CD4-positive, alpha-beta T cell treated with Interleukin-10 for 1 hour (primary cell): ENCODE measurements around the gene SNED1.

Experiments used
- DNase-seq: peaks from one replicate; pipeline ENCODE4 v3.0.0-alpha.2; 2020

SNED1 gene

DNA sequence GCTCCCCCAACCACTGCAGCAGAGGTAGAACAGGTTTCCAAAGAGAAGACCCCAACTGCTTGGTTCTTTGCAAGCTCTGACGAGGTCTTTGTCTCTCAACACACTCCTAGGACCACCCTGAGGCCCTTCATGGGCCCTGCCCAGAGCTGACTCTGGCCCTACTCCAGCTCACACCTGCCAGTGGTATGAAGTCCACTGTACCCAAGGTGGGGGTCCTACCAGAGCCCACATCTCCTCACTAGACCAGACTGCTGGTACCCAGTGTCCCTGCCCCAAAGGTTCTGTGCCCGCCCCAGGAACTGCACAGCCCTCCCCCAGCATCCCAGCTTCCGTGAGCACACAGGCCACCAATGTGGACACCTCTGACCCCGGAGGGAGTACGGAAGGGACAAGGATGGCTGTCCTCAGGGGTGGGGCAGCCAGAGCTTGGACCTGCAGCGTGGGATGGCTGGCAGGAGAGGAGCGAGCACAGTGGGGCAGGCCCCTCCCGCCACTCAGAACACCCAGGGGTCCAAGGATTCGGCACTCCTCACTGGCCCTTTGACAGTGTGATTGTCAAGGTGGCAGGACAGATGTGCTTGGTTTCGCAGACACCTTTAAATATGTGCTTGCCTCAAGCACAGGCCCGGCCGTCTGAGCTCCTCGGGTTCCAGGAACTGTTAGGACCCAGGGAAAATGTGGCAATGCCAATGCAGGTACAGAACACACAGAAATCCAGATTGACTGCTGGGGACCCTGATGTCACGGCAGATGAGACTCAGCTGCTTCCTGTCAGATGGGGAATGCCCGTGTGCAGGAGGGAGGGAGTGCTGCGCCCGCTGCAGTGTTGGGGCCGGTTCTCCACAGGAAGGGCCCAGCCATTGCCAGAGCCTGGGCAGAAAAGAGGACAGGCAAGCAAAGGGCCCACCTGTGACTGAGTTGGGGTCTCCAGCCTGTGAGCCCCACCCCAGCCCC, 52.5 kb downstream of the SNED1 start:
- no peak for DNase-seq

DNA sequence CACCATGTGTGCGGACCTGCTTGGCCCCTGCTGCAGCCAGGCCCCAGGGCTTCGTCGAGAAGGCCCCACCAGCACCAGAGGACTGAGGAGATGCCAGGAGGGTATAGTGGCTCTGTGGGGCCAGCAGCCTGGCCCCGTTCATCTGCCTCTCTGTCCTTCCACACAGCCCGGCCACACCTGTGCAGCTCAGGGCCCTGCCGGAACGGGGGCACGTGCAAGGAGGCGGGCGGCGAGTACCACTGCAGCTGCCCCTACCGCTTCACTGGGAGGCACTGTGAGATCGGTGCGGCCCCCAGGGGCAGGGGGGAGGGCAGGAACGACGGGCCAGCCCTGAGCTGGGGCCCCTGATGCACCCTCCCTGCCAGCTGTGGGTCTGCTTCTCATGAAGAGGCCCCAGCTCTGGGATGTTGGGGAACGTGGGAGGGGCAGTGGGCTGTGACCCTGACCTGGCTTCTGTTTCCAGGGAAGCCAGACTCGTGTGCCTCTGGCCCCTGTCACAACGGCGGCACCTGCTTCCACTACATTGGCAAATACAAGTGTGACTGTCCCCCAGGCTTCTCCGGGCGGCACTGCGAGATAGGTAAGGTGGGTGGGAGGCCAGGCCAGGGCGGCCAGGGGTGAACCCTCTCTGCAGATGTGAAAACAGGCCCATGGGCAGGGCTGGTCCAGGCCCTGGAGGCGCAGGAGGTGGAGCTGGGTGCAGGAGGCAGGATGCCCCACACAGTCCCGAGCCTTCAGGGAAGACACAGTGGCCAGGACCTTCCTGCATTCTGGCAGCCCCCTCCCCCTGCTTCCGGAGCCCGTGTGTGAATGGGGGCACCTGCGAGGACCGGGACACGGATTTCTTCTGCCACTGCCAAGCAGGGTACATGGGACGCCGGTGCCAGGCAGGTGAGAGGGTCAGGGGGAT, 53.4 kb downstream of the SNED1 start:
- no peak for DNase-seq

DNA sequence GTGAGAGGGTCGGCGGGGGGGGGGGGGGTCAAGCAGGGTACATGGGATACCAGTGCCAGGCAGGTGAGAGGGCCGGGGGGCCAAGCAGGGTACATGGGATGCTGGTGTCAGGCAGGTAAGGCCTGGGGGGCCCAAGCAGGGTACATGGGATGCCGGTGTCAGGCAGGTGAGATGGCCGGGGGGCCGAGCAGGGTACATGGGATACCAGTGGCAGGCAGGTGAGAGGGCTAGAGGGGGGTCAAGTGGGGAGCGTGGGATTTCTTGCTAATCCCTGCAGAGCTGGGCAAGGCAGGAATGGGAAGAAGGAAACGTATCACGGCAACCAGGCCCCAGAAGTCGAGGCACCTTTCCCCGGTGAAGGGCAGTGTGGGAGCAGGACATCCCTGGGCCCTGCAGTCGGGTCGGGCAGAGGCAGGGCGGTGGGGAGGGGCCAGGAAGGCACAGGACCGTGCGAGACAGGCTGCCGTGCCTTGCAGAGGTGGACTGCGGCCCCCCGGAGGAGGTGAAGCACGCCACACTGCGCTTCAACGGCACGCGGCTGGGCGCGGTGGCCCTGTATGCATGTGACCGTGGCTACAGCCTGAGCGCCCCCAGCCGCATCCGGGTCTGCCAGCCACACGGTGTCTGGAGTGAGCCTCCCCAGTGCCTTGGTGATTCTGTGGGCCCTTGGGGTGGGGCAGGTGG, 54.4 kb downstream of the SNED1 start:
- no peak for DNase-seq

DNA sequence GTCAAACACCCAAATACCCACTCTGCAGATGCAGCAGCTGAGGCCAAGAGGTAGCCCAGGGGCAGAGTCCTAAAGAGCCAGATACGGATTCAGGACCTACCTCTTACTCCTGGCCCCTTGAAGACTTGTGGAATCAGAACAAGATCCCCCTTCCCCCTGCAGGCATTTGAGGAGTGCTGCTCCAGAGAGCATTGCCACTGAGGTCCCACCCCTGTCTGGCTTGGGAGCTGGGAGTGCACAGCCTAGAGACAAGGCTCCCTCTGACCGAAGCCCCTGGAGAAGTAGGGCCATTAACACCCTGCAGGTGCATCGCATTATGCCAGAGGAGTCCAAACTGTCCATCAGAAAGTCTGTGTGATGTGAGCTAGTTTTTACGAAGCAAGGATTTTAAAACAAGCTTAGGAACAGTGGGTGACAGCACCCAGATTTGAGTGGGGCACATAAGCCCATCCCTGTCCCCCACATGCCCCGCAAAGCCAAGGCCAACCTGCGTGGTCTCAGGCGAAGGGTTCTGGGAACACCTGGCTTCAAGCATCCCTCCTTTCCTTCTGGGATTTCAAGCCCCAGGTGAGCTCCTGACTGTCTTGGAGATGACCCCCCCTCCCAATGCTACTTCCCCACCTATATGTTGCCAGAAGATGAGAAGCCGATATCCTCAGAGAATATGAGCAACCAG, 55.3 kb downstream of the SNED1 start:
- no peak for DNase-seq

DNA sequence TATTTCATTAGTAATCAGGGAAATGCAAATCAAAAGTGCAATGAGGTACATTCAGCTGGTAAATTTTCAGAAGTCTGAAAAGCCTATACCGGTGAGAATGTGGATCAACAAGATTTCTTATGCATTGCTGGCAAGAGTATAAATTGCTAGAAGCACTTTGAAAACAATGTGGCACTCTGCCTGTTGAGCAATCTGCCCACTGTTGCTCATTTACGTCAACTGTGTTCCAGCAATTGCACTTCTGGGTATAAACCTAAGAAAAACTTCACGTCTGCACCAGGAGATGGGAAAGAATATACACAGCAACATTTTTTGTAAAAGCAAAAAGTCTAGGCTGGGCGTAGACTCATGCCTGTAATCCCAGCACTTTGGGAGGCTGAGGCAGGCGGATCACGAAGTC, 62.9 kb downstream of the SNED1 start:
- no peak for DNase-seq

DNA sequence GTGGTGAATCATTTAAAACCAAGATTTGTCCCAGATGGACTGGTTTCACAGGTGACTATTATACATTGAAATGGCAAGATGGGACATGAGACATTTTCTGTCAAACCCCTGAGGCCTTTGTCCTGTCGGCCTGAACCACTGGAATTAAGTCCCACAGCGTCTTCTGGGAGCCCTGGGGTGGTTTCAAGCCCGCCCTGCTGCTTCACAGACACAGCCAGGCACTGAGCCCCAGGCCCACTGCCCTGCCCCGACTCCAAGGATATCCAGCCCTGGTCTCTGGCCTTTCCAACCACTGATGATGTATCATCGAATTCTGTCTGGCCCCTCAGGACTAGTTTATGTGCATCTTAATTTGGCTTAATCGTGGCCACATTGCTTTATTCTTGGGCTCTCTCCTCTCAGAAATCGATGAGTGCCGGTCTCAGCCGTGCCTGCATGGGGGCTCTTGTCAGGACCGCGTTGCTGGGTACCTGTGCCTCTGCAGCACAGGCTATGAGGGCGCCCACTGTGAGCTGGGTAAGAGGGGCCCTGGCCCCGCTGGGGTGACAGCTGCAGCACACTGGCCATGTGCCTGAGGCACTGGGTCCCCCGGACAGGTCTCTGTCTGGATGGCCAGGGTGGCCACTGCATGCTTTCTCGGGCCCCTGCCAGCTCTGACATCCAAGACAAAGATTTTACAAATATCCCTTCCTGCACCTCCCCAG, 64.1 kb downstream of the SNED1 start:
- DNase-seq = no peak

DNA sequence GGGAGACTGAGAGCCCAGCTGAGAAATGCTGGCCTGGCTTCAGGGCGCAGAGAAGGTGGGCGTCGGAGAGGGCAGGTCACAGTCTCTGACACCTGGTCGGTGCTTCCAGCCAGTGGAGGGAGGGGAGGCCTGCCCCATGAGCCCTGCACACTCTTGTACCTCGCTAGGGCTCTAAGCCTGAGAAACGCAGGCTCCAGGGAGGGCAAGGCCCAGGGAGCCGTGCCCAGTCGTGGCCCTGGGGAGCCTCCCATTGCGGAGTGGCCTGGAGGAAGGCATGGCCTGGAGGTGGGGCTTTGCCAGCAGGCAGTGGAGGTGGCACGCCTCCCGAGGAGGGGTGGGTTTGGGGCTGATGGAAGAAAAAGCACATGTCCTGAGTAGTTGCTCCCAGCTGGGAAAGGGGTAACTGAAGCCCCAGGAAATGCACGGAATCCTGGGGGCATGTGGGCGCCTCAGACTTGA, 64.7 kb downstream of the SNED1 start:
- no peak for DNase-seq

DNA sequence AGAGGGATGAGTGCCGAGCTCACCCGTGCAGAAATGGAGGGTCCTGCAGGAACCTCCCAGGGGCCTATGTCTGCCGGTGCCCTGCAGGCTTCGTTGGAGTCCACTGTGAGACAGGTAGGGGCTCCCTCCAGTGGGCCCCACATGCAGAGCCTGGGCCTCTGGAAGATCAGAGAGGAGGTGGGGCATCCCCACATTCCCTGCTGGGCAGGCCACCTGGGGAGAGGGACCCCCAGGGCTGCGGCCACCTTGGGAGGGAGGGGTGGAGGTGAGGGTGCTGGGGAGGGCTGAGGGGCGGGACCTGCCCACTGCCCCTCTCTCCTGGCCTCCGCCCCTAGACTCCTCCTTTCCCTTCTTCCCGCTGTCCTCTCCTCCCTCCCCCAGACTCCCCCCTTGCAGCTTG, 65.2 kb downstream of the SNED1 start:
- DNase-seq = no peak

DNA sequence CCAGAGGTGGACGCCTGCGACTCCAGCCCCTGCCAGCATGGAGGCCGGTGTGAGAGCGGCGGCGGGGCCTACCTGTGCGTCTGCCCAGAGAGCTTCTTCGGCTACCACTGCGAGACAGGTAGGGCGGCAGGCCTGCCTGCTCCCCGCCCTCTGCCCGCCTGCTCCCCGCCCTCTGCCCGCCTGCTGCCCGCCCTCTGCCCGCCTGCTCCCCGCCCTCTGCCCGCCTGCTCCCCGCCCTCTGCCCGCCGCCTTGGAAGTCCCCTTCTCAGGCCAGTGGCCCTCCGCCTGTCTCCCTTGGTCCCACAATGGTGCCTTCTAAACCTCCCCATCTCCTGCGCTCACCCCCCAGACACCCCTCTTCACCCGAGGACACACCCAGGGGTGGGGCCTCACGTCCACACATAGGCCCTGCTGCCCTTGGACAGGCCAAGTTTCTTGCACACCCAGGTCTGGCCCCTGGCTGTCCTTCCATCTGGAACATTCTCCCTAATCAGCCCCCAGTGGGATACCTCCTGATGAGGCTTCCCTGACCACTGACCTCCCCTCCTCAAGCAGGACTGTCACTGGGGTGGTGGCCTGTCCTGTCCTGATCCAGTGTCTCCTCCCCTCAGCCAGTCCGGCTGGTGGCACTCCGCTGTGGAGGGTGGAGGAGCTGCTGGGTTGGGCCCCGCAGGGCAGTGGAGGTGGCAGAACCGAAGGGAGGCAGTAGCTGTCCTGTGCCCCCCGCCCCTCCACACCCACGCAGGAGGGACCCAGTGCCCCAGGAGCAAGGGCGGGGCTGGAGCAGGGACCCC, 65.8 kb downstream of the SNED1 start:
- DNase-seq = peak; percentile 63

DNA sequence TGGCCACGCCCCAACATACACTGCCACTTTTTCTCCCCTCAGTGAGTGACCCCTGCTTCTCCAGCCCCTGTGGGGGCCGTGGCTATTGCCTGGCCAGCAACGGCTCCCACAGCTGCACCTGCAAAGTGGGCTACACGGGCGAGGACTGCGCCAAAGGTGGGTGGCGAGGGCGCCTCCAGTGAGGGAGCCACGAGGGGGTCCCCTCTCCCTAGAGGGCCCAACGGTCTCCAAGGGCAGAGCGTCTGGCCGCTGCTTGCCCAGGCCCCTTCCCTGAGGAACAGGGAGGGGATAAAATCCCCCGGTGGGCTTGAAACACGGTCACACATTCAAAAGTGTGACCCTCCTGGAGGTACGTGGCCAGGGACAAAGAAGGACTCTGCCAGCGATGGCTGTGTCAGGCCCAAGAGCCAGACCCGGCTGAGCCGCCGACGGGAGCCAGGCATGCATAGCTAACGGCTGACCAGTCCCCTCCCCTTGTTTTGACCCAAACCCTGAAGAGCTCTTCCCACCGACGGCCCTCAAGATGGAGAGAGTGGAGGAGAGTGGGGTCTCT, 66.5 kb downstream of the SNED1 start:
- no peak for DNase-seq

DNA sequence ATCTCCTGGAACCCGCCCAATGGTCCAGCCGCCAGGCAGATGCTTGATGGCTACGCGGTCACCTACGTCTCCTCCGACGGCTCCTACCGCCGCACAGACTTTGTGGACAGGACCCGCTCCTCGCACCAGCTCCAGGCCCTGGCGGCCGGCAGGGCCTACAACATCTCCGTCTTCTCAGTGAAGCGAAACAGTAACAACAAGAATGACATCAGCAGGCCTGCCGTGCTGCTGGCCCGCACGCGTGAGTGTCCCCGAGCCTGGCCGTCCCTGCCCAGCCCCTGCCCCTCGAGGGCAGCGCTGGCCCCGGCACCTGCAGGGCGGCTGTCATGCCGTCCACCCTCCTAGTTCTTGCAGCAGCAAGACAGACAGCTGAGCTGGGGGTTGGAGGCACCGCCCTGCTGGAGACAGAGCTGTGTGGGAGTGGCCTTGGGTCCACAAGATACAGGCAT, 67.0 kb downstream of the SNED1 start:
- DNase-seq = no peak

DNA sequence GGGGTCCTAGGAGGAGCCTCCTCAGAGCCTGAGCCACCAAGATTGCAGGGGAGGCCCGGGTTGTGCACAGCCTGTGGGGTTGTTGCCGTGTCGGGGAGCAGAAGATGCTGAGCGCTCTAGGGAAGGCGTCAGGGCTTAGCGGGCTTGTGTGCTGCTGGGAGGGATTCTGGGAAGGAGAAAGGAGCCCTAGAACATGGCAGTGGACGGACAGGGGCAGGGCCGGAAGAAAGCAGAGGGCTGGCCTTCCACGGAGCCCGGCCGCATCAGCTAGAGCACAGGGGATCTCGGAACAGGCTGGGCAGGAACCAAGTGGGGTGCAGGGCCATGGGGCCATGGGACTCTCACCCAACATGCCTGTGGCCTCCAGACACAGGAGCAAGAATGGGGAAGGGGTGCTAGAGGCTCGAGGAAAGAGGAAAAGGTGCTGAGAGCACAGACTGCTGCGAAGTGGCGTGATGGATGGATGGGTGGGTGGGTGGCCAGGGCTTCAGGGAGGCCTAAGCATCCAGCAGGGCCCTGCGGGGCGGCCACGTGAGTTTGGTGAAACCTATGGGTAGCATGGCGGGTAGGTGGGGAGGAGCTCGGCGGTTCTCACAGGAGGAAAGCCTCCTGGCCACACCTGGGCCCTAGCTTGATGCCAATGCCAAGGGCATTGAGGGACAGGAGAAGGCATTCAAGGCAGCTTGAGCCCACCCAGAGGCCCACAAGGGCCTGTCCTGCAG, 67.9 kb downstream of the SNED1 start:
- no peak for DNase-seq

DNA sequence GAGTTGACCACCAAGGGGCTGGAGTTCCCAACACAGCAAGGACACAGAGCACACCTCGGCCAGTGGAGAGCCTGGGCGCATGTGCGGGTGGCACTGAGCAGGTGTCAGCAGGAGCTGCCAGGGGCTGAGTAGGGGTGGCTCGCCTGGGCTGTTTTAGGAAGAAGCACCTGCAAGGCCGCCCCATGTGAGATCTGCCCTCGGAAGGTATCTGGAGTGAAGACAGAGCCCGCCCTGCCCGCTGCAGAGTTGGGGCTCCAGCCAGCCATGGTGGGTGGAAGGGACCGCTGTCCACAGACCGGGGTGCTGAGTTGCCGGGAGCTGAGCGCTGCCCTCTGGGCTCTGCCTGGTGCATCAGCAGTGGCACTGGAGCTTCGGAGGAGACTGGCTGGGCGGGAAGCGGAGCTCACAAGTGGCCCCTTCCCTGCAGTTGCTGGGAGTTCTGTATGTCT, 68.5 kb downstream of the SNED1 start:
- DNase-seq = no peak

DNA sequence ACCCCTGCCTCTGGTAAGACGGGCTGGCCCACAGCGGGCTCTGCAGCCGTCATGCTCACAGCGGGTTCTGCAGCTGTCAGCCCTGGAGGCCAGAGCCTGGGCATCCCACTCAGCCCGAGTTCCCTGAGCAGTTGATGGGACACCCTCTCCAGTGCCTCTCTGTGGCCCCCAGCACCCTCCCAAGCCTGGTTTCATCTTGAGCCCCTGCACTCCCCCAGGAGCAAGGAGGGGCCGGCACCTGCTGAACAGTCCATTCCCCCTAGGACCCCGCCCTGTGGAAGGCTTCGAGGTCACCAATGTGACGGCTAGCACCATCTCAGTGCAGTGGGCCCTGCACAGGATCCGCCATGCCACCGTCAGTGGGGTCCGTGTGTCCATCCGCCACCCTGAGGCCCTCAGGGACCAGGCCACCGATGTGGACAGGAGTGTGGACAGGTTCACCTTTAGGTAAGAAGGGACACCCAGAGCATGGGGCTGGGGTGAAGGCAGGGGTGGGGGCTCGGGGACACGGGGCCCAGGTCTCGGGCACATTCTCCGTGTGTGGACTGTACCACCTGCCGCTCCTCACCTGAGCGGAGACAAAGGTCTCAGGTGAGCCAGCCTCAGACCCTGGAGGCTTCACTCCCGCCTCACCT, 69.2 kb downstream of the SNED1 start:
- no peak for DNase-seq

DNA sequence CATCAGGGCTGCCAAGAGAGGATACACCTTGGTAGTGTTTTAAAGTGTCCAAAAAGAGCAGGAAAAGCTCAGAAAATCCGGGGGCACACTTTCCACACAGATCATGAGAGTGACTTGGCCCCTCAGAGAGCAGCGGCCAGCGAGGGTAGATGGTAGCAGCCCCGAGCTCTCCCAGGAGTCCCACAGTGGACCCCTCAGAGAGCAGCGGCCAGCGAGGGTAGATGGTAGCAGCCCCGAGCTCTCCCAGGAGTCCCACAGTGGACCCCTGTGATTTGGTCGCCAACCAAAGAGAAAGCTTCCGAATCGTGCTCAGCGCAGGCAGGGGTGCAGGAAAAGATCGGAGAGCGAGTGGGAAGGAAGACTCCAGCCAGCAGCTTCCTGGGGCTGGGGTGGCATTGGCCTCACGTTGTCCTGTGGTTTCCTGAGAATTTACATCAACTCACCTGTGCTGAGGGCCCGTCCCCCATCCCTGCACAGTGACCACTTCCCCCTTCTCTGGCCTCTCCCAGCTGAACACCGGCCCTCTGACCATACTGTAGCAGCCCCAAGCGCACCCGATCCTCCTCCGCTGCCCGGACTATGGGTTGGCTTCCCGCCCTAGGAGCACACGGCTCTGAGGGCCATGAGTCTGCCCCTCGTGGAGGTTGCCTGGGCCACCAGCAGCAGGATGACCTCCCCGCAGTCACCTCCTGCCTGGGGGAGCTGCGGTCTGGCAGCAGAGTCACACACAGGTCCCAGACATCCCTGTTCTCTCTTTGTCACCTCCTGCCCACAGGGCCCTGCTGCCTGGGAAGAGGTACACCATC, 69.9 kb downstream of the SNED1 start:
- DNase-seq = no peak

DNA sequence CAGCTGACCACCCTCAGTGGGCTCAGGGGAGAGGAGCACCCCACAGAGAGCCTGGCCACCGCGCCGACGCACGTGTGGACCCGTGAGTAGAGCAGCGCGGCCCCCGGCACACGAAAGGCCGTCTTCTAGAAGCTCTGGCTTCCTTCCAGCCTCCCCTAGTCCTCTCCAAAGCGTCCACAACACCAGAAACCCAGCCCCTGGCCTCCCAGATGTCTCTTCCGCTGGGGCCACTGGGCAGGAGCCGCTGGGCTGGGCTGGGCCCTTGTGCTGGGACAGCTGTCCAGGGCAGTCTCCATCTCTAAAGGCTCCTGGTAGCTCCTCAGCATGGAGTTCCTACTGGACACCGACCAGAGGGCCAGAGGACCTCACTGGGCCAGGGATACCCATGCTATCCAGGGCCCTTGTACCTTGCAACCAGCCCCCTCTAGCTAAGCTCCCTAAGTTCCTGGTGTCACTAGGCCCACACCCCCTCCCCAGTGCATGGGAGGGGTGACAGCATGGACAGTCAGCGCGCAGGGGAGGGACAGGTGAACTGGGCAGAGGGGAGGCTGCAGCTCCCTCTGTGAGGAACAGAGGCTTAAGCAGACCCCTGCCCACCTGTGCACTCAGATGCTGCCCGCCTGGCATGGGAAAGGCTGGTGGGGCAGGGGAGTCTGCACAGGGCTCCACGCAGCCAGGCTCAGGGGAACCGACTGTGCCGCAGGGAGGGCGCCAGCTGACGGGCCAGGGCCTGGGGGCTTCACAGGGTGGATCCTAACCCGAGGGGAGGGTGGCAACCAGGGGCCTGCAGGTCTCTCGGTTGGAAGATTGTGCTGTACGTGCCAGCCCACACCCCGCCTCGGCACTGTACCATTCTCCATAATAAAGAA, 70.8 kb downstream of the SNED1 start:
- DNase-seq = no peak

DNA sequence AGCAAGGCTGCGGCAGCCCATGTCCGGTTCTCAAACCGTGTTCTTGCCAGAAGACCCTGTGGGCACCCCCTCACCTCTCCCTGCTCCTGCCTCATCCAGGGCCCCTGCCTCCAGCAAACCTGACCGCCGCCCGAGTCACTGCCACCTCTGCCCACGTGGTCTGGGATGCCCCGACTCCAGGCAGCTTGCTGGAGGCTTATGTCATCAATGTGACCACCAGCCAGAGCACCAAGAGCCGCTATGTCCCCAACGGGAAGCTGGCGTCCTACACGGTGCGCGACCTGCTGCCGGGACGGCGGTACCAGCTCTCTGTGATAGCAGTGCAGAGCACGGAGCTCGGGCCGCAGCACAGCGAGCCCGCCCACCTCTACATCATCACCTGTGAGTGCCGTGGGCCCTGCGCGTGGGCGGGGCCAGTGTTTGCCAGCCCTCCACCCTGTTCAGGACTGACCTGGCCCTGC, 71.4 kb downstream of the SNED1 start:
- no peak for DNase-seq
